ENCODE results near the gene TEX261. TPM values are rescaled to one million over a fixed set of nuclear protein-coding genes. Genes with fewer than 3 reads are reported as not detected.

Gene TEX261
- total and polyA plus RNA-seq, 12 donors = 17.9 to 96.6 (median 49.5) TPM

- Histone ChIP-seq H3K27ac (no peak overlapping the region), H3K27me3 (no peaks in the 10 kb centered on the region), H3K9me3 (replicated peaks in 1 of 3) (no peaks in the 10 kb centered on the region), H3K4me1 (replicated peaks in 1 of 2) (no peaks in the 10 kb centered on the region), H3K36me3 (replicated peaks in 1 of 2) (no peaks in the 10 kb centered on the region), H3K4me3 (no peak overlapping the region)
- no peak for TF ChIP-seq POLR2A (IDR thresholded peaks at IDR 0.05)
- TF ChIP-seq CTCF (IDR thresholded peaks at IDR 0.05) = no peak
- no peak for DNase-seq
- intact Hi-C loops (cut with DNase I) = no loop called here
- 66 to 86% (median 71%) methylated on average over 9 to 11 of the region's 11 CpGs for WGBS, 4 donors
These were observed 9.5 kb upstream of the TEX261 start for GRCh38 chr2:71003966-71004755.

GRCh38 chr2:71003396-71003795 lies 8.7 kb upstream of the TEX261 start:
- WGBS, 4 donors = 72 to 83% (median 76%) methylated on average over 6 of the region's 6 CpGs
- no peaks in the 10 kb centered on the region for H3K9me3 ChIP-seq (replicated peaks in 1 of 3)
- DNase-seq = no peak
- H3K27me3 ChIP-seq = no peaks in the 10 kb centered on the region
- no peak overlapping the region for H3K27ac ChIP-seq
- H3K4me3 ChIP-seq = no peak overlapping the region
- H3K36me3 ChIP-seq (replicated peaks in 1 of 2) = no peaks in the 10 kb centered on the region
- no peak for TF ChIP-seq POLR2A (IDR thresholded peaks at IDR 0.05)
- TF ChIP-seq CTCF (IDR thresholded peaks at IDR 0.05) = no peak
- H3K4me1 ChIP-seq (replicated peaks in 1 of 2) = no peaks in the 10 kb centered on the region
- intact Hi-C loops (cut with DNase I) = no loop called here

- no peaks in the 10 kb centered on the region for H3K9me3 ChIP-seq (replicated peaks in 1 of 3)
- no peak for DNase-seq
- intact Hi-C loops (cut with DNase I) = no loop called here
- no peaks in the 10 kb centered on the region for H3K4me1 ChIP-seq (replicated peaks in 1 of 2)
- H3K36me3 ChIP-seq (replicated peaks in 1 of 2) = no peaks in the 10 kb centered on the region
- no peak for TF ChIP-seq CTCF (IDR thresholded peaks at IDR 0.05)
- TF ChIP-seq POLR2A (IDR thresholded peaks at IDR 0.05) = no peak
- no peaks in the 10 kb centered on the region for H3K27me3 ChIP-seq
- H3K4me3 ChIP-seq = no peak overlapping the region
- no peak overlapping the region for H3K27ac ChIP-seq
- WGBS, 4 donors = 32 to 46% (median 43%) methylated on average over 8 to 11 of the region's 11 CpGs
These were observed 7.4 kb upstream of the TEX261 start for GRCh38 chr2:71001981-71002570.

- TF ChIP-seq POLR2A (IDR thresholded peaks at IDR 0.05) (no peak), CTCF (IDR thresholded peaks at IDR 0.05) (no peak)
- DNase-seq = no peak
- H3K4me3 ChIP-seq = no peak overlapping the region
- H3K9me3 ChIP-seq (replicated peaks in 1 of 3) = no peaks in the 10 kb centered on the region
- no peak overlapping the region for H3K27ac ChIP-seq
- no peaks in the 10 kb centered on the region for H3K4me1 ChIP-seq (replicated peaks in 1 of 2)
- no peaks in the 10 kb centered on the region for H3K27me3 ChIP-seq
- intact Hi-C loops (cut with DNase I) = no loop called here
- no peaks in the 10 kb centered on the region for H3K36me3 ChIP-seq (replicated peaks in 1 of 2)
- 58 to 79% (median 62%) methylated on average over 5 of the region's 5 CpGs for WGBS, 4 donors
These were observed 6.9 kb upstream of the TEX261 start for GRCh38 chr2:71001592-71001927.

Measured in adrenal gland (tissue), 12 donors.